Endodermal cell (in vitro differentiated cells): Measurements from ENCODE around the gene FAM241B. TPM values are rescaled to one million over a fixed set of nuclear protein-coding genes. Genes with fewer than 3 reads are reported as not detected.

Source experiments
- DNase-seq: peaks from one replicate; pipeline ENCODE4 v3.0.0-alpha.2; 2017
- H3K27ac ChIP-seq: 2 replicates; pipeline ENCODE4 v1.5.1; 2013; ENCODE audit warnings: mild to moderate bottlenecking, low read depth, low read length, moderate library complexity
- H3K27me3 ChIP-seq: 2 replicates; pipeline ENCODE4 v1.6.1; 2013; ENCODE audit warnings: mild to moderate bottlenecking, low read length, moderate library complexity; ENCODE audit not compliant: insufficient read depth, control insufficient read depth, poor library complexity, severe bottlenecking
- H3K36me3 ChIP-seq: 2 replicates; pipeline ENCODE4 v1.7.0; 2013; ENCODE audit warnings: mild to moderate bottlenecking, low read length, moderate library complexity; ENCODE audit not compliant: control insufficient read depth, insufficient read depth
- H3K4me1 ChIP-seq: one replicate; pipeline ENCODE4 v1.7.0; 2013; ENCODE audit warnings: low read length; ENCODE audit not compliant: control insufficient read depth, insufficient read depth
- H3K4me3 ChIP-seq: 2 replicates; pipeline ENCODE4 v1.5.1; 2013; ENCODE audit warnings: mild to moderate bottlenecking, low read length, moderate library complexity
- H3K9ac ChIP-seq: 2 replicates; pipeline ENCODE4 v1.6.1; 2013; ENCODE audit warnings: mild to moderate bottlenecking, low read length, moderate library complexity; ENCODE audit not compliant: poor library complexity, severe bottlenecking; ENCODE audit errors: extremely low read depth
- H3K9me3 ChIP-seq: 2 replicates; pipeline ENCODE4 v1.6.1; 2013; ENCODE audit warnings: mild to moderate bottlenecking, low read length, moderate library complexity; ENCODE audit not compliant: control insufficient read depth
- H3K27ac Mint-ChIP-seq: 2 replicates; pipeline ENCODE4 v1.8.0; 2020; ENCODE audit warnings: mixed read lengths
- H3K27me3 Mint-ChIP-seq: 2 replicates; pipeline ENCODE4 v1.8.0; 2021; ENCODE audit warnings: mild to moderate bottlenecking, mixed read lengths; ENCODE audit not compliant: insufficient read depth
- H3K36me3 Mint-ChIP-seq: 2 replicates; pipeline ENCODE4 v1.8.0; 2020; ENCODE audit warnings: low read depth, mixed read lengths
- H3K4me1 Mint-ChIP-seq: 2 replicates; pipeline ENCODE4 v1.8.0; 2020; ENCODE audit warnings: mixed read lengths
- H3K4me3 Mint-ChIP-seq: 2 replicates; pipeline ENCODE4 v1.8.0; 2020; ENCODE audit warnings: mild to moderate bottlenecking, moderate library complexity, mixed read lengths
- H3K9me3 Mint-ChIP-seq: 2 replicates; pipeline ENCODE4 v1.8.0; 2020; ENCODE audit warnings: mild to moderate bottlenecking, mixed read lengths
- CTCF ChIP-seq: fragments of 200-600 bp; sonication (generic); conservative IDR thresholded peaks from 2 replicates; pipeline ENCODE4 v1.5.0; 2021; ENCODE audit warnings: antibody characterized with exemption, mild to moderate bottlenecking
- WGBS, 2 experiments: methylation state at CpG; one replicate each; pipeline versions ENCODE4 v1.1.5 to v1.1.7; 2013; ENCODE audit warnings: missing lambda C conversion rate in 2 of 2, mixed read lengths in 1 of 2; ENCODE audit not compliant: insufficient coverage in 1 of 2, insufficient read length in 1 of 2; 5-methylcytosine and 5-hydroxymethylcytosine counted together
- total RNA-seq, 2 donors: library from RNA; stranded (reverse); fragmentation: NEBNext Ultra II Directional in 1 of 2; extraction: Animal tissue kit (Norgen Biotek cat#: 25700) in 1 of 2; gene quantifications; 2 replicates in 1 of 2; 3 replicates in 1 of 2; pipeline ENCODE4 v1.2.1, GENCODE V29; 2021

The FAM241B gene
- total RNA-seq, 2 donors from 2014 or later = 27.1 to 42.0 TPM

- H3K4me1 Mint-ChIP-seq = peaks cover 5% of the 10 kb centered on the region
These were observed 1.5 kb downstream of the FAM241B start for GRCh38 chr10:69631566-69631965.

DNA sequence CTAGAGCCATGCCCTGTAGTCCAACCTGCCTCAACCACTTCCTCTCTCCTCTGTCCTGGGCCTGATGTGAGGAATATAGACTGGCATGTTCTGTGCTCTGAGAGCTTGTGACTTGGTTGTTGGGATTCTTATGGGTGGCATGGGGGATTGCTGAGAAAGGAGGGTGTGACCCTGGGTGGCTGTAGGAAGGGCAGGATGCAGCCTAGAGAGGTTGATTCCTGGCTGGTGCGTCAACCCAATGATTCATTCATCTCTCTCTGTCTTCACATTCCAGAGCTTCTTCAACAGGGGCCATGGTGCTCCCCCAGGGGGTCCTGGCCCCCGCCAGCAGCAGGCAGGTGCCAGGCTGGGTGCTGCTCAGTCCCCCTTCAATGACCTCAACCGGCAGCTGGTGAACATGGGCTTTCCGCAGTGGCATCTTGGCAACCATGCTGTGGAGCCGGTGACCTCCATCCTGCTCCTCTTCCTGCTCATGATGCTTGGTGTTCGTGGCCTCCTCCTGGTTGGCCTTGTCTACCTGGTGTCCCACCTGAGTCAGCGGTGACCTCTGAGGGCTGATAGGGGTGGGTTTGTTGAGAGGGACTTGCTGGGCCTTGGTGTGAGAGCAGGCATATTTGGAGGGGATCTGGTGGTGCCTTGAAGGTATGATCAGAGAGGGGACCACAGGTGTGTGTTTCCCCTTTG, 2.6 kb downstream of the FAM241B start:
- H3K27ac Mint-ChIP-seq = no peak overlapping the region
- no peak for TF ChIP-seq CTCF
- H3K4me1 Mint-ChIP-seq = peaks cover 5% of the 10 kb centered on the region
- Histone ChIP-seq H3K36me3 (peaks cover 19% of the 10 kb centered on the region), H3K9ac (no peak overlapping the region), H3K4me1 (no peaks in the 10 kb centered on the region), H3K9me3 (no peaks in the 10 kb centered on the region), H3K27ac (no peak overlapping the region), H3K4me3 (no peak overlapping the region), H3K27me3 (peaks cover 18% of the 10 kb centered on the region)
- no peak for DNase-seq
- peaks cover 24% of the 10 kb centered on the region for H3K36me3 Mint-ChIP-seq
- WGBS, 2 experiments = 94 to 100% methylated on average over 1 to 7 of the region's 7 CpGs
- peaks cover 20% of the 10 kb centered on the region for H3K27me3 Mint-ChIP-seq
- no peaks in the 10 kb centered on the region for H3K9me3 Mint-ChIP-seq
- no peak overlapping the region for H3K4me3 Mint-ChIP-seq

More at GRCh38 chr10:69631566-69631965, 1.5 kb downstream of the FAM241B start:
- Mint-ChIP-seq H3K9me3 (no peaks in the 10 kb centered on the region), H3K27me3 (peaks cover 29% of the 10 kb centered on the region), H3K27ac (no peak overlapping the region), H3K36me3 (peaks cover 24% of the 10 kb centered on the region), H3K4me3 (peak overlapping the region; percentile 73)
- WGBS, 2 experiments = 94 to 95% methylated on average over 6 to 7 of the region's 7 CpGs
- no peak for TF ChIP-seq CTCF
- Histone ChIP-seq H3K9me3 (no peaks in the 10 kb centered on the region), H3K36me3 (peaks cover 19% of the 10 kb centered on the region), H3K27ac (no peak overlapping the region), H3K4me1 (no peaks in the 10 kb centered on the region), H3K27me3 (peaks cover 24% of the 10 kb centered on the region), H3K9ac (no peak overlapping the region), H3K4me3 (peak overlapping the region; percentile 93)
- no peak for DNase-seq

GRCh38 chr10:69633673-69634635, 3.9 kb downstream of the FAM241B start:
- peaks cover 8% of the 10 kb centered on the region for H3K27me3 Mint-ChIP-seq
- peaks cover 5% of the 10 kb centered on the region for H3K27me3 ChIP-seq
- H3K4me3 ChIP-seq = no peak overlapping the region
- 89 to 93% methylated on average over 7 to 14 of the region's 14 CpGs for WGBS, 2 experiments
- H3K4me3 Mint-ChIP-seq = no peak overlapping the region
- no peaks in the 10 kb centered on the region for H3K9me3 ChIP-seq
- no peaks in the 10 kb centered on the region for H3K4me1 ChIP-seq
- H3K36me3 ChIP-seq = peaks cover 19% of the 10 kb centered on the region
- no peak overlapping the region for H3K27ac Mint-ChIP-seq
- no peak overlapping the region for H3K27ac ChIP-seq
- no peak overlapping the region for H3K9ac ChIP-seq
- H3K36me3 Mint-ChIP-seq = peaks cover 24% of the 10 kb centered on the region
- no peak for TF ChIP-seq CTCF
- no peaks in the 10 kb centered on the region for H3K9me3 Mint-ChIP-seq
- DNase-seq = no peak
- peaks cover 5% of the 10 kb centered on the region for H3K4me1 Mint-ChIP-seq
